ENCODE results near the gene FUBP3.

DNA sequence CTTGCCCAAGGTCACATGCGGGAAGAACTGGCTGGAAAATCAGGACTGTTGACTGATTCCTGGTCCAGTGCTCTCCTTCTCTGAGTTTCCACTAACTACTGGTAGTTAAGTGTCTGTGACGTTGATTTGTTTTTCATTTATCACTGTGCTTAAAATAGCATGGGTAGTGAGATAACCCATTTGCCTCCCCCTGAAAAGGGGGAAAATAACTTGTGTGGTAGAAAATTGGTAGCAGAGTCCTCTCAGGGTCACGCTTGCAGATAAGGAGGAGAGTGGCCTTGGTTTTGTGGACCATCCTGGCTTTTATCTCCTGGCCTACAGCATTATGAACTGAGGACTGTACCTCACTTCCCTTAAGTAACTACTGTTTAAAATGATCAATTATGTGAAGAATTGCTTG, 10.9 kb downstream of the FUBP3 start:
- TF ChIP-seq, protein P1, sequence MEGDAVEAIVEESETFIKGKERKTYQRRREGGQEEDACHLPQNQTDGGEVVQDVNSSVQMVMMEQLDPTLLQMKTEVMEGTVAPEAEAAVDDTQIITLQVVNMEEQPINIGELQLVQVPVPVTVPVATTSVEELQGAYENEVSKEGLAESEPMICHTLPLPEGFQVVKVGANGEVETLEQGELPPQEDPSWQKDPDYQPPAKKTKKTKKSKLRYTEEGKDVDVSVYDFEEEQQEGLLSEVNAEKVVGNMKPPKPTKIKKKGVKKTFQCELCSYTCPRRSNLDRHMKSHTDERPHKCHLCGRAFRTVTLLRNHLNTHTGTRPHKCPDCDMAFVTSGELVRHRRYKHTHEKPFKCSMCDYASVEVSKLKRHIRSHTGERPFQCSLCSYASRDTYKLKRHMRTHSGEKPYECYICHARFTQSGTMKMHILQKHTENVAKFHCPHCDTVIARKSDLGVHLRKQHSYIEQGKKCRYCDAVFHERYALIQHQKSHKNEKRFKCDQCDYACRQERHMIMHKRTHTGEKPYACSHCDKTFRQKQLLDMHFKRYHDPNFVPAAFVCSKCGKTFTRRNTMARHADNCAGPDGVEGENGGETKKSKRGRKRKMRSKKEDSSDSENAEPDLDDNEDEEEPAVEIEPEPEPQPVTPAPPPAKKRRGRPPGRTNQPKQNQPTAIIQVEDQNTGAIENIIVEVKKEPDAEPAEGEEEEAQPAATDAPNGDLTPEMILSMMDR (IDR thresholded peaks at IDR 0.05) = no peak
- TF ChIP-seq EZH2 (IDR thresholded peaks at IDR 0.05) (no peak), EZH2phosphoT487 (IDR thresholded peaks at IDR 0.05) (no peak)

All from neural progenitor cell (in vitro differentiated cells).